Activated T-cell treated with anti-CD3 and anti-CD28 coated beads, Interleukin-2, amount 50 U/mL, for 1 hour (primary cell): ENCODE data around the gene CXorf58.

ENCODE experiments used
- DNase-seq: peaks from one replicate; pipeline ENCODE4 v3.0.0-alpha.2; 2020

CXorf58 gene

DNA sequence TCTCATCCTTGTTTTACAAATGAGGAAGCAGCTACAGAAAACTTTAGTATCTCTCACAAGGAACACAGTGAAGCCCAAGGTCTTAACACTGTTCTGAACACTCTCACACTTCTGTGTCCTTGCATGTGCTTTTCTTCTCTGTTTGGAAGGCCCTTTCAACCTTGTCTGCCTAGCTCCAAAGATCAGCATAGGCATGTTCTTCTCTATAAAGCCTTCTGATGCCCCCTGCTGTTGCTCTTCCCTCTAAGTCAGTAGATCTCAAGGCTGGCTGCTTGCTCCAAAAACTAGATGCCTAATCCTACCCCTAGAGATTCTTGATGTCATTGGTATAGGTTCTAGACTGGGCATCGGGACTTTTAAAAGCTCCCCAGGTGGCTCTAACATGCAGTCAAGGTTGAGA lies 6.0 kb upstream of the CXorf58 start:
- DNase-seq: no peak

DNA sequence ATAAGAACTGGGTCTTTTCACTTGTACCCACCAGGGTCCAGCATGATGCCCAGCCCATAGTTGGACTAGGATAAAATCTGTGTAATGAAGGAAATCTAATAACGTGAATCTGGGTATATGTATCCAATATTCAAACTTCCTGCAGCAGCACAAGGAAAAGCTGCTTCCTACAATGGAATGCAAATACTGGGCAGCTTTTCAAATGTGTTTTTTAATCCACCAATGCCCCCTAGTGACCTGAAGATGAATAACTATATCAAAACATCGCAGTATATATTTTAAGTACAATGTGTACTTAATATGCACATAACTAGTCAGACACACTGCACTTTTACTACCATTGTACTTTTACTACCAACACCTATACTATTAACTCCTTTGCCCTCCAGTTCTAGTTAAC lies 5.4 kb upstream of the CXorf58 start:
- DNase-seq: no peak

DNA sequence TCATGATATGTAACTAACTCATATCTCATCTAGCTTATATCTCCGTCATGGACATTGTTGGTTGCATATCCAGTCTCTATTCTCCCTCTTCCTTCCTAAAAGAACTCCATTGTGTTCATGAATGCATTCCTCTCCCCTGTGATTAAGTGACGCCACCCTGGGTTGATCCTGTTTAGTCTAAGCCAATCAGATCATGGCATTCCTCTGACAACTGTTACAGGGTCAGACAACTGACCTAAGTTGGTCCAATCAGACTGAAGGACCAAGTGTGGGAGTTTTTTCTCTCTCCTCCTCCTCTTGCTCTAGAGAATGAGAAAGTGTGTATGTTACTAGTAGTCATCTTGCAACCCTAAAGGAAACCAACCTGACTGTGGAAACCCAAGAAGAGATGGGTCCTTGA lies 3.7 kb upstream of the CXorf58 start:
- no peak for DNase-seq

DNA sequence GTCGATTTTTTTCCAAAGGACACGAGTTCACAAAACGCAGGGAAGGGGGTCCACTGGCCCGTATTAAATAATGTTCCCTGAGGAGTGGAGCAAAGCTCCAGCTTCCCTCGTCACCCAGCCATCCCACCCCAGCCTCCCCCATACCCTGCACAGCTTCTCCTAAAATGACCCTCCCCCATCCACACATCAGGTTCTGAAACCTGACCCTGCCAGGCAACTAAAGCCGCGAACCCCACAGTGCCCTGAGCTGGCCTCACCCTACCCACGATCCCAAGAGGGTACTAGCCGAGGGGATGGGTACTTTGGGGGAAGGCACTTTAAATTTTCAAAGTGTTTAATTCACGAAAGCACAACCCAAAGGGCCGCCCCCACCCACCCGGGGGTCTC lies 702 bp upstream of the CXorf58 start:
- DNase-seq: no peak

DNA sequence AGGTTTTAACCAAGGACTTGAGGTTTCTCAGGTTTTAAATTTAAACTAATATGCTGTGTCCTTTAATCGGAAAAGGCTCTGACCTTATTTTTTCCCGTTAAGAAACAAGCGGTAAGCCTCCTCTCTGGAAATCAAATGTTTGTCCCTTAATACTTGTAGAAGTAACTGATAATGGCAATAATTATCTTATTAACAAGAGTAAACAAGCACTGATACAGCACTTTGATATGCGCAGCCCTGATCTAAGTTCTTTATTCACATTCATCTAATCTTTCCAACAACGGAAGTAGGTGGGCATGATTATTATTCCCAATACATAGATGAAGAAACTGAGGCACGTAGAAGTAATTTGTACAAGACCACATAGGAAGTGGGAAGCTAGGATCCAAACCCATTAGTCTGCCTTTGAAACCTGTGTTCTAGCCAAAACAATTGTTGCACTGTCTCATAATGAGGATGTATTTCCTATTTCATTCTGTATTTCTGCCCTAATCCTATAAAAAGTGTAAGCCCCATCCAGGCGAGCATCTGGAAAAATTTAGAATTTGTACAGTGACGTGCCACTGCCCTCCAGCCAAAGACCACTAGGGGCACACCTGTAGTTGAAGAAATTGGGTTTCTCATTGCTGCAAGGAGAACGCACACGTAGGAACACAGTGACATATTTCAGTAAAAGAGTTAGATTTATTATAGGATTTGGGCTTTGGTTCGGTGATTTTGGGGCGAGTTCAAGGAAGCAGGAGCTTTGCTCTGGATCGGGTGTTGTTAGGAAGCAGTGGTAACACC lies 606 bp downstream of the CXorf58 start:
- DNase-seq: no peak

DNA sequence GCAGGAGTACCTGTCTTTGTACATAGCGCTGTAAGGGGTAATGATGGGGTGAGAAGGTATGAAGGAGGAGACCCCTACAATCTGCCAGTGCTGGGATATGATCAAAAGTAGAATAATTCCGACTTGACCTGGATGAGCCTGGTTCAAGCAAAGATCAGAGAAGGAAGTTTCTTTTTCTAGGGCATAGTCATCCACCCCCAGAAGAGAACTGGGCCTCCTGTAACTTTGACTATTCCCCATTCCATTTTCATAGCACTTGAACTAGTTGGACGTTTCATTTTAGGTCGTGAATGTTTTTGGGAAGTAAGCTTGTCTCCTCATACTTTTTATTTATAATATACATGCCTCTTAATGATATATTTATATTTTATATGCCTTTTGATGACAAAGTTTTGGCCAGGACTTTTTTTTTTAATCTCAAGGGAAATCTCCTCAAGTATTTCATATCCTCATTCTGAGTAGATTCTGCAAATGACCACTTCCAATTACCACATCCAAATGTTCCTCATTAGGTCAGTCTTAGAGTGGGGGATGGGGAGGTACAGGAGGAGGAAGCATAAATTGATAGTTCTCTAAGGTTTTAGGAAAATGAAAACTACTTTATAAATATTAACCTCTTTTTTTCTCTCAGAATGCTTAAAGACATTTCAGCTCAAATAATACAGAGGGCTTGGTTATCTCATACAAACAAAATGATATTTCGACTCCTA lies 3.5 kb downstream of the CXorf58 start:
- no peak for DNase-seq

DNA sequence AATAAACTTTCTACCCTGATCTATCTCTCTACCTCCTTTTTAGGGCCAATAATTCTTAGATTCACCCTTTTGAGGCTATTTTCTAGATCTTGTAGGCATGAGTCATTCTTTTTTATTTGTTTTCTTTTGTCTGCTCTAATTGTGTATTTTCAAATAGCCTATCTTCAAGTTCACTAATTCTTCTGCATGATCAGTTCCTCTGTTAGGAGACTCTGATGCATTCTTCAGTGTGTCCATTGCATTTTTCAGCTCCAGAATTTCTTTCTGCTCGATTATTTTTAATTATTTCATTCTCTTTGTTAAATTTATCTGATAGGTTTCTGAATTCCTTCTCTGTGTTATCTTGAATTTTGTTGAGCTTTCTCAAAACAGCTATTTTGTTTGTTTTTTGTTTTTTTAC lies 11.3 kb downstream of the CXorf58 start:
- DNase-seq: no peak

DNA sequence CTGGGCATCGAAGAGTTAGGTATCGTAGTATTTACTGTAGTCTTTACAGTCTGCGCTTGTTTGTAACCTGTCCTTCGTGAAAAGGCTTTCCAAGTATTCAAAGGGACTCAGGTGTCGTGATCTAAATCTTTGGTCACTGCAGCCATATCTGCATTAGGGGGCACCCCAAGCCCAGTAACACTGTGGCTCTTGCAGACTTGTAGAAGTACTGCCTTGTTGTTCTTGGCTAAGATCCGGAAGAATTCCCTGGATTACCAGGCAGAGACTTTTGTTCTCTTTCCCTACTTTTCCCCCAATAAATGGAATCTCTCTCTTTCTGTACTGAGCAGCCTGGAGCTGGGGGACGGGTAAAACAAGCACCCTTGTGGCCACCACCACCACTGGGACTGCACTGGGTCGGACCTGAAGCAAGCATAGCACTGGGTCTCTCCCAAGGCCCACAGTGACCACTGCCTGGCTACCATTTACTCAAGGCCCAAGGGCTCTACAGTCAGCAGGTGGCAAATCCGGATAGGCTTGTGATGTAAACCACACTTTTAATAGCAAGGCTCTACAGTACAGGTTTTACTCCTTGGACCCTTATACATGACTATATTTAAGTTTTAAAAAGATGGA lies 12.0 kb downstream of the CXorf58 start:
- no peak for DNase-seq

DNA sequence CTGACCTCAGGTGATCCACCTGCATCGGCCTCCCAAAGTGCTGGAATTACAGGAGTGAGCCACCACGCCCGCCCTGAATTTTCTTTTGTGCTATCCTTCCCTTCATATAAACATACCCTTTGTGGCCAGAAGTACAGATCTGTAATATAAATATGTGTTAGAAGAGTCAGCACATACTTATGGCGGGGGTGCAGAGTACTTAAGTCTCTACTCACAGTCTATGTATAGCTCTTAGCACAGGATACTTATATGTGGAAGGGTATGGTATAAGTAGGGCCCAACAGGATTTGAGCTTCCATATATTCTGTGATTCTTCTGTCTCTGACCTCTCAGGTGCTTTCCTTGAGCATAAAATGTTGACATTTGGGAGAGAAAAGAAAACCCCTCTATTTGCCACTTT lies 18.2 kb downstream of the CXorf58 start:
- no peak for DNase-seq

DNA sequence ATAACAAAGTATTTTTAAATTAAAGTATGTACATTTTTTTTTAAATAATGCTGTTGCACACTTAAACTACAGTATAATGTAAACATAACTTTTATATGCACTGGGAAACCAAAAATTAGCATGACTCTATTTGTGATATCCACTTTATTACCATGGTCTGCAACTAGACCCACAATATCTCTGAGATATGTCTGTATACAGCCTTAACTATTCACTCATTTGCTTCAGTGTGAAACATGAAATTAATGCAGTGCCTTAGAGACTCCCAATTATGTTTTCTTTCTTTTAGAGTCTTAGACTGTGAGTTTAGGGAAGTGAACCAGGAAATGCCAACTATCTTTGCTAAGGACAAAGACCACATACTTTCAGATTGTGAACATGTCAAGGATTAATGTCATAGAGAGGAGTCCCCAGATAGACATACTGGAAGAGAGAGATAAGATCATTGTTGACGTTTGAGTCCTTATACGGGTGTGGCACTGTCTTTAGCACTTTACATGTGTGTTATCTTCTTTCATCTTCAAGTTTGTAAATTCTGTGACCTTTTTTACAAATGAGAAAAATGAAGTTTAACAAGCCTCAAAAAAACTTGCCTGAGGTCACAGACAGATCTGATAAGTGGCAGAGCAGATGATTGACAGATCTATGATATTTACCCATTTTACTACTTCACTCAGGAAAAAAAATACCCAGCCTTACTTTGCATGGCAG lies 23.2 kb downstream of the CXorf58 start:
- DNase-seq: no peak

DNA sequence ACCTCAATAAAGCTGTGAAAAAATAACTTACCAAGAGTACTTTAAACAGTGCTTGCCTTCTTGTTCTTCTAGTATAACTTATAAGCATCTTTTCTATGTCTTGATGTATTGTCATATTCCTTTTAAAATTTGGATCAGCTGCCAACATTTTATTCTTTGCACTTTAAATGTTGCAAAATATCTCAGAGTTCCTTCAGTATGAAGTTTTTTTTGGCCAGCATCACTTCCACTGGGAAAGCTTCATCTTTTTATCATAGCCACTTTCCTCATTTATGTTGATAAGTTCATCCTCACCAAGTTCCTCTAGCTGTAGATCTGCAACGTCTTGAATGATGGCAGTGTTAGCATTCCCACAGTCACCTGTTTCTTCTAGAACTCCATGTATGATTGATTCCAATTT lies 24.2 kb downstream of the CXorf58 start:
- no peak for DNase-seq

DNA sequence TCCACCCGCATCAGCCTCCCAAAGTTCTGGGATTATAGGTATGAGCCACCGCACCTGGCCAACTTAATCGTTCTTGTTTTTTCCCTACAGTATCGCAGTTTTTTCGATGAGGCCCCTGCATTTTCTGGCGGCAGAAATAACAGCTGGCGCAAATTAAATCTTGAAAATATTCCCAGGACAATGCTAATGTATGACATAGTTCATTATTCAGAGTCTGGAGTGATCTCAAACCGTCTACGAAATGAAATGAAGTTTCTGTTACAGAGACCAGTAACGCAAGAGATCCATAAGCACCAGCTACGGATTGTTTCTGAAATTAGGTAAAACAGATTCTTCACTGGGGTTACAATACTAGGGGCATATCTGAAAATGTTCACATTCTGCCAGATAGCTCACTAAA lies 27.3 kb downstream of the CXorf58 start:
- DNase-seq: no peak

DNA sequence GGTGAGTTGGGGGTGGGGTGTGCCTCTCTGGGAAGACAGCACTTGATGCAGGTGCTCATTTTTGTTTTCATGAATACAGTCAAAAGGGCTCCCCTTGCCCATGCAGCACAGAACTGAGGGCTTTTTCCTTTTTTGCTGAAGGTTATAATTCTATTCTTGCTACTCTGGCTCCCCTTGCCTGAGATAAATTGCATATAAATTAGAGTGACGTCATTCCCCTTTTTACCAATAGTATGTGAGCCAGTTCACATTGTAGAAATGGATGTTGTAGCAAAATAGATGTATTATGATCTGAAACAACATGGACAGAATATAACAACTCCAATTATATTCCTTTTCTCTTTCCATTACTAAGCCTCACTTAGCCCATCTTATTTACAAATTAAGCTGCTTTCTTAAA lies 28.4 kb downstream of the CXorf58 start:
- no peak for DNase-seq

DNA sequence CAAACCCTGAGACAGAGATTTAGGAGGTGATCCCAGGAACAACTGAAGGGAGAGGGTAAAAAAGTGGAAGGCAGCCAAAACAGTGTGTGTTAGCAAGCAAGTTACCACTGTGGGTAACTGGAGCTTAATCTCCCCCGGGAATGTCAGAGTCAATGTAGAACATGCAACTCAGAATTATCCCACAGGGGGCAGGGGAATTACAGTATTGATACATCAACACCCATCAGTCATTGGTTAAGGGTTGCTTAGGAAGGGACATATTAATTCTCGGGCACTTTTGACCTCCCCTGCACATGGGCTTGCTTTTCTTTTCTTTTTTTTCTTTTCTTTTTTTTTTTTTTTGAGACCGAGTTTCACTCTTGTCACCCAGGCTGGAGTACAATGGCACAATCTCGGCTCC lies 29.3 kb downstream of the CXorf58 start:
- DNase-seq: no peak

DNA sequence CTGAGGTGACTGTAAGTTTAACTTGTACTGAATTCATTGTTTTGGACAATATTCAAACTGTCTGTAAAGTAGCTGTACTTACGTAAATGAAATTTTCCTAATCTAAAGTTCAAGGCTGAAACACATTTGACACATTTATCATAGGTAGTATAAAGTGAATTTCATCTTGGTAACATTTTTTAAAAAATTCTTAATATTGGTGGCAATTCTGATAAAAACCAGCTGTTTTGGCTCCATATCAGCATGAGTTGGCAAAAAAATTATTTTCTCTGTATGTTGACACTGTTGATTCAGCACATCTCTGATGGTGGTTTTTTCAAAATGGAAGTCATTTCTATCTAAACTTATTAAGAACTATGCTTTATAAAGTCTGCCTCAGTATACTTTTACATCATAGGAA lies 30.9 kb downstream of the CXorf58 start:
- DNase-seq: no peak

DNA sequence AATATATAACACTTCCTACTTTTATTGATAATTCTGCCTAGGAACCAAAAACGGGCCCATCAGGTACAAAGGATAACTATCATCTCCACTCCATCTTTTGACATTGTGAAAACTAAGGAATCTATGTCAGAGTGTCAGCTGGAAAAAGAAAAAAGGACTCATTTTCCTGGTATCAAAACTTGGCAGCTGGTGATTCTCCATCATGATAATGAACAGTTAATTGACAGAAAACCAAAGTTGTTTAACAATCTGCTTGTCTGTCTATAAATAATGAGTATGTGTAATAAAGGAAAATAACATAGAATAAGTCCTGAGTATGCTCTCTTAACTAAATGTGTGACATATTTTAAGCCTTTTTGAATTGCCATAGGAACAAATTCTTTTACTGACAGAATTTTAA lies 31.4 kb downstream of the CXorf58 start:
- no peak for DNase-seq

DNA sequence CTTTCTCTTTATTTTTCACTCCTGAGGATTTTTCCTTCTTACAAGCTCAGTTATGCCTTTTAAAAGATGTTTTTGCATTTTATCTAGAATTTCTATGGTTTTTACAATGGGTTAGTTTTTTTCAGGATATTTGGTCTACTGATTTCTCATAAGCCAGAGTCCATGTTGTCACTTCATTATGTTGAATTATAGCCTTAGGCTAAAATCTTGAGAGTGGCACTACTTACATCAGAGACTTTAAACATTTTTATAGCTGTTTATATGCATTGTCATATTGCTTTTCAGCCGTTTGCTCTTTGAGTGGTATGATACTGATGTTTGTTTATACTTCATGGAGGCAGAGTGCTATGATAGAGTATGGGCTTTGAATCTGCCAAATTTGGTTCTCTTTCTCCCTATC lies 36.4 kb downstream of the CXorf58 start:
- DNase-seq: no peak

DNA sequence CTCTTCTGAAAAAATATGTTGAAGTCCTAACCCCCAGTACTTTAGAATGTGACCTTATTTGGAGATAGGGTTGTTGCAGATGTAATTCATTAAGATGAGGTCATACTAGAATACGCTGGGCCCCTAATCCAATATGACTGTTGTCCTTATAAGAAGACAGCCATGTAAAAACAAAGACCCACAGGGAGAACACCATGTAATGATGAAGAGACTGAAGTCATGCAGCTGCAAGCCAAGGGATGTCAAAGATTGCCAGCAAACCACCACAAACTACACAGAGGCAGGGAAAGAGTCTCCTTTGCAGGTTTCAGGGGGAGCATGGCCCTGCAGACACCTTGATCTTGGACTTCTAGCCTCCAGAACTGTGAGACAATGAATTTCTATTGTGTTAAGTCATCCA lies 37.4 kb downstream of the CXorf58 start:
- DNase-seq: no peak

DNA sequence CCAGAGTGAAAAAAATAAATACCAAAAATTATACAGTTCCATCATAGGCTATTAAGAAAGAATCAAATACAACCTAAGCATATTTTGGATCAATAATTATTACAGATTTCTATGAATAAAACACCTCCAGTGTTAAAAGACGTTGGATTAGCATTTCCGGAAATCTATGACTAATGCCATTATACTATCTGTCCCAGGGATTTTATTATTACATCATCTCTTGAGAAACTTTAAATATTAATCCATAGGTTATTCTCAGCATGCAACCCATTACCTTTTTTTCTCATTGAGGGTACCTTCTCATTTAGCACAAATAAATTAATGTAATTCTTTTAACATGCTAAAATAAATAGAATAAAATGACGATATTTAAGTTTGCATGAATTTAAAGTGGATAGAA lies 44.6 kb downstream of the CXorf58 start:
- no peak for DNase-seq

DNA sequence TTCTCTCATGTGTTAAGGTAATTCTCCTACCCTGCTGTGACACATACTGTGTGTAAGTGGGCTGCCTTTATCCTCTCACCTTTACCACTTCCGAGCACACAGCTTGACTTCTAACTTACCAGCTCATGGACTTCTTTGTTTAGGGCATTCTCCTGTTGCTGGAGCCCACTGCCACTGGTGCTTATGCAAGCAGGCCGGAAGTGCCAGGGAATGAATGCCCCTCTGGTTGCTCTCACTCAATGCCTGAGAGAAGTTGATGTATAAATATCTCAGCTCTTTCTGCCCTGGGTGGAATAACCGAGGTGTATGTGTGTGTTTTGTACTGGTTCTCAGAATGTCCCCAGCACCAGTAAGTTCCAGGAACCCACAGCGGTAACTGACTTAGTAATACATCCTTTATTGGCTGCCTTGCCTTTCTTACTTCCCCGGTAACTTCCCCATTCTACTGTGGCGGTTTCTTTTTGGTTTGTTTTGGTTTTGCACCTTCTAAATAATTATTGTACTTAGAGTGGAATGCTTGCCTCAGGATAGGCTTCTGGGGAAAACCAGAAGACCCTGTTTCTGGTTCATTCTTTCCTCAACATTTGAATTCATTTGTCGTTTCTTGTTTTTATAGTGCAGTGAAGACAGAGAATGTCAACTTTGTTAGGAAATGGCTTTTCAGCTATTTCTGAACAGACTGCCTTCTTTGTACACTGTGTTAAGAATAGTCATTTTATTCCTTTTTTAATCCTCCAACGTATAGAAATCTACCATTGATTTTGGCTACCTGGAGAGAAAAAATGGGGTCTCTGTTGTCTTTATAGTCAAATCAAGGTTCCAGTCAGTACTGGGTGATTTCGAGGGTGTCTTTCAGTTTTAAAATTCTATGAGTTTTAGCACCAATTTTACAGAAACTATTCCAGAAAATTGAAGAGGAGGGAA lies 45.4 kb downstream of the CXorf58 start:
- peak; percentile 39 for DNase-seq

DNA sequence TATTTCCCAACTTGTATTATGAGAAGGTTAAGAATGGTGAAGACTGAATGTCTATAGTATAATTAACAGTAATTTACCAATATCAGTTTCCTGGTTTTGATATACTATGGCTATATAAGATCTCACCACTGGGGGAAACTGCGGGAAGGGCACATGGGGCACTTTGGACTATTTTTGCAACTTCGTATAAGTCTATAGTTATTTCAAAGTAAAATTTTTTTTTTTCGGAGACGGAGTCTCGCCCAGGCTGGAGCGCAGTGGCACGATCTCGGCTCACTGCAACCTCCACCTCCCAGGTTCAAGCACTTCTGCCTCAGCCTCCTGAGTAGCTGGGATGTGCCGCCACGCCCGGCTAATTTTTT lies 46.1 kb downstream of the CXorf58 start:
- DNase-seq: no peak

DNA sequence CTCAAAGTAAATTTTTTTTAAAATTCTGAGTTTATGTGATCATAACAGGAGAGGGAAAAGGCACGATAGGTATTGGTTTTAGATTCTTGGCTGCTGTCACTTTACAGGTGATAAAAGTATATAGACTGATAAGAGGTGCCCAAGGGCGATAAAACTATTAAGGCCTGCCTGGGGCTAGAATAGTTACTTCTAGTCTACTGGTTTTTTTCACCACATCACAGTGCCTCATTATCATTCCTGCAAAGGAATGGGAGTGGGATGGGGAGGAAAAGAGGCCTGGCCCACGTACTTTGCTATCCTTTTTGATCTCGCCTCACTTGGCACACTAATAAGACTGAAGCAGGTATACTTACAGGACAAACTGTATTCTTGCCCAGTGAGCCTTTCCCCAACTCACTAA lies 46.6 kb downstream of the CXorf58 start:
- no peak for DNase-seq

DNA sequence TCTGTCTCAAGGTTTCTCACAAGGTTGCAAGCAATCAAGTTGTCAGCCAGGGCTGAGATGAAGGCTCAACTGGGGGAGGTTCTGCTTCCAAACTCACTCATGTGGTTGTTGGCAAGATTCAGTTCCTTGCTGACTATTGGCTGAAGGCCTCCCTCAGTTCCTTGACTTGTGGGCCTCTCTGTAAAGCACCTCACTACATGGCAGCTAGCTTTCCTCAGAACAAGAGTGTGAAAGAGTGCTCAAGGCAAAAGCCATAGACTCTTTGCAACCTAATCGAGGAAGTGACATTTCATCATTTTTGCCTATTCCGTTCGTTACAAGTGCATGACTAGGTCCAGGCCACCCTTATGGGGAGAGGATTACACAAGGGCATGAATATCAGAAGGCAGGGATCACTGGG lies 52.0 kb downstream of the CXorf58 start:
- no peak for DNase-seq
